Fibroblast of skin of abdomen (primary cell): ENCODE data around the gene HYAL3. TPM values are rescaled to one million over a fixed set of nuclear protein-coding genes. Genes with fewer than 3 reads are reported as not detected.

Experiments
- DNase-seq: peaks from one replicate; pipeline ENCODE4 v3.0.0-alpha.2; 2013
- polyA plus RNA-seq, 2 experiments: library from polyadenylated mRNA; unstranded; fragments of 120-200 nt; gene quantifications; one replicate each; pipeline ENCODE4 v1.2.1, GENCODE V29; 2013; ENCODE audit not compliant: insufficient read length in 2 of 2

HYAL3 gene, protein sequence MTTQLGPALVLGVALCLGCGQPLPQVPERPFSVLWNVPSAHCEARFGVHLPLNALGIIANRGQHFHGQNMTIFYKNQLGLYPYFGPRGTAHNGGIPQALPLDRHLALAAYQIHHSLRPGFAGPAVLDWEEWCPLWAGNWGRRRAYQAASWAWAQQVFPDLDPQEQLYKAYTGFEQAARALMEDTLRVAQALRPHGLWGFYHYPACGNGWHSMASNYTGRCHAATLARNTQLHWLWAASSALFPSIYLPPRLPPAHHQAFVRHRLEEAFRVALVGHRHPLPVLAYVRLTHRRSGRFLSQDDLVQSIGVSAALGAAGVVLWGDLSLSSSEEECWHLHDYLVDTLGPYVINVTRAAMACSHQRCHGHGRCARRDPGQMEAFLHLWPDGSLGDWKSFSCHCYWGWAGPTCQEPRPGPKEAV
- 3.2 TPM for polyA plus RNA-seq (2013, experiment 1 of 2; ENCODE audit: insufficient read length)
- polyA plus RNA-seq (2013, experiment 2 of 2; ENCODE audit: insufficient read length): 3.0 TPM

DNA sequence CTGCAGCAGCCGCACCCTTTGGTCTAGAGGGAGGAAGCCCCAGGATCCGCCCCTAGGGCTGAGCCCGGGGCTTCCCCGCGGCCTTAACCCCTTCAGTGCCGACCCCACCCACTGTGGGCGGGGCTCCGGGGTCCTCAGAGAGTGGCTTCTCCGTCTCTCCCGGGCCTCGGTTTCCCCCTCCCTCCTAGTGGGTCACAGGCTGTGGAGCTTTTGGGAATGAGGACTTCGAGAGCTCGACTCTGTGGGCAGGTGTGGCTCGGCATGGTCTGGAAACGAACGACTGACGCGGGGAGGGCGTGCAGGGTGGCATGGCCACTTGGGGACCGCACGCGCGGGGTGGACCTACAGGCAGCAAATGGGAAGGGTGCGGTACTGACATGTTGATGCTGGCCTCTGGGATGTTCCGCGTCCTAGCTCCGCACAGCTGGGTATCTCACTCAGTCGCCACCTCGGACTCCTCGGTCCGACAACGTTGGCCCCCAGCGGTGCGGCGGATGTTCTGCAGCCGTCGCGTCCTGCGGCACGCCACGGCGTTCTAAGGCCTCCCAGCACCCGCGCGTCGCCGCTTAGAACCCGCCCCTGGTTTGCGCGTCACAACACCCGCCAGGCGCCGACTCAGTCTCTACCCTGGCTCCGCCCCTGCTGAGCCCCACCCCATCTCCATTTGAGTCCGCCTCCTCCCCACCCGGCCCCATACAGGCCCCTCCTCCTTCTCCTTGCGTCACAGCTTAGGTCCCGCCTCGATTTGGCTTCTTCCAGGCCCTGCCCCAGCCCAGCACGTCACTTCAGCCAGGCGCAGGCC, at the start of gene HYAL3, which contains the start of gene NAA80:
Gene HYAL3 (minus strand): TSS at position 570 of the 802 bp plus-strand sequence. CDS start 3,803 bp downstream, outside the sequence.
Gene NAA80 (minus strand): TSS at position 570 of the 802 bp plus-strand sequence. CDS start 1,942 bp downstream, outside the sequence.
- peak; percentile 99 for DNase-seq

DNA sequence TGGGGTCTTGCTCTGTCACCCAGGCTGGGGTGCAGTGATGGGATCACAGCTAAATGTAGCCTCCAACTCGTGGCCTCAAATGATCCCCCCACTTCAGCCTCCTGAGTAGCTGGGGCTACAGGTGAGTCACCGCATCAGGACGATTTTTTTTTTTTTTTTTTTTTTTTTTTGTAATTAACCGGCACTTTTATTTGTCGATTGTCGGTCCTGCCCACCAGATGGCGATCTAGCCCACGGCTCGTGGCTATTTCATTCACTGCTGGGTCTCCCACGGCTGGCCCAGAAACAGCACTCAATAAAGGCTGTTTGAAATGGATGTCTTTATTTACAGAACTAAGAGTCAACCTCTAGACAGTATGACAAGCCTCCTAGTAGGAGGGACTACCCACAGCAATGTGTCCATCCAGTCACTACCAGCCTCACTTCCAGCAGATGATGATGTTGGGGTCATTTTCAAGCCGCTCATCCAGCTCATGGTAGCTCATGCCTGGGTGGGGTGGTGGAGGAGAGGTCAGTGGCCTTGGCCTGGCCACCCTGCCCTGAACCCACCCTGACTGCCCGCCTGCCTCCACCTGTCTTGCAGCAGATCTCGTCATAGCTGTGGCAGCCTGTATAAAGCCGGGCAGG, 48.1 kb upstream of the HYAL3 start:
- DNase-seq: peak; percentile 70

DNA sequence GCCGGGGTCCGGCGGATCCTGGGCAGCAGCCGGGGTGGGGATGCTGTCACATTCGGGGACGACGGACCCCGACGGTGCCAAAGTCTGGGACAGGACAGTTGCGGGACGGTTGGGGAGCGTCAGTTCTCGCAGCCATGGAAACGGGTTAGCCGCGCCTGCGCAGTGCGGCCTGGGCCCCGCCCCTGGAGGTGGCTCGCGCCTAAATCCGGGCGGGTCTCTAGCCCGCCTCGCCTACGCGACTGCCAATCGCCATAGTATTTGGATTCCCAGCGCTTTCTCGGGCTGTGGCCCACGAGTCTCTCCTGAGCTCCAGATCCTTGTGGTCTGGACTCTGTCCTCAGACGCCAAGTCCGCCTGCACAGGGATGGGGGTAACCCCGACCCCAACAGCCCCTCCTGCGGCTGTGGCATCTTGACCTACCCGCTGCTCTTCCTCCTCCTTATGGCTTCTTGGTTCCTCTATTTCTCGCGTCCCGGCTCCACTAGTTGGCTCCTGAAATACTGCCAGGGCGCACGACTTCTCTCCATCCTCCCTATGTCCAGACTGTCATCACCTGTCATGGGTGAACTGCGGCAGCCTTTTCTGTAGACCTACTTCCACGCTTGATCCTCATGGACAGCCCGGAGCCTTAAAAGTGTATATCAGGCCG, 46.5 kb upstream of the HYAL3 start, which contains the start of gene ZMYND10:
Gene ZMYND10 (minus strand): TSS at position 147 of the 649 bp plus-strand sequence. CDS start 153 bp downstream, outside the sequence.
- peak; percentile 47 for DNase-seq

DNA sequence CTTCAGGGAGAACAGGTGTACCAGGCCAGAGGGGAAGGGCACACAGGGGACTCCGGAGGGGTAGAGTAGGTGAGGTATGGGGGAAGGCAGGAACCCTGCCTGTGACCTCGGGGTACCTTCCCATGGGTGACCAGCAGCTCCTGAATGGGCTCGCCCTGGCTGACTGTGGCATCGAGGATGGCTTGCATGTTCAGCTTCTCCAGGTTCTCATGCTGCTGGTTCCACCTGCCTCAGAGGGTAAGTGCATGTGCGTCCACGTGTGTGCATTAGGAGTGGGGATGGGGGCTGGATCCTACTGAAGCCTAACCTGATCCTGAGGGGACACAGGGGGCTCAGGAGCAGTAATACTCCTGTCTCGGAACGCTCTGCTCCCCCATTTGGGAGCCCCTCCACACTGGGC, 45.8 kb upstream of the HYAL3 start:
- no peak for DNase-seq

DNA sequence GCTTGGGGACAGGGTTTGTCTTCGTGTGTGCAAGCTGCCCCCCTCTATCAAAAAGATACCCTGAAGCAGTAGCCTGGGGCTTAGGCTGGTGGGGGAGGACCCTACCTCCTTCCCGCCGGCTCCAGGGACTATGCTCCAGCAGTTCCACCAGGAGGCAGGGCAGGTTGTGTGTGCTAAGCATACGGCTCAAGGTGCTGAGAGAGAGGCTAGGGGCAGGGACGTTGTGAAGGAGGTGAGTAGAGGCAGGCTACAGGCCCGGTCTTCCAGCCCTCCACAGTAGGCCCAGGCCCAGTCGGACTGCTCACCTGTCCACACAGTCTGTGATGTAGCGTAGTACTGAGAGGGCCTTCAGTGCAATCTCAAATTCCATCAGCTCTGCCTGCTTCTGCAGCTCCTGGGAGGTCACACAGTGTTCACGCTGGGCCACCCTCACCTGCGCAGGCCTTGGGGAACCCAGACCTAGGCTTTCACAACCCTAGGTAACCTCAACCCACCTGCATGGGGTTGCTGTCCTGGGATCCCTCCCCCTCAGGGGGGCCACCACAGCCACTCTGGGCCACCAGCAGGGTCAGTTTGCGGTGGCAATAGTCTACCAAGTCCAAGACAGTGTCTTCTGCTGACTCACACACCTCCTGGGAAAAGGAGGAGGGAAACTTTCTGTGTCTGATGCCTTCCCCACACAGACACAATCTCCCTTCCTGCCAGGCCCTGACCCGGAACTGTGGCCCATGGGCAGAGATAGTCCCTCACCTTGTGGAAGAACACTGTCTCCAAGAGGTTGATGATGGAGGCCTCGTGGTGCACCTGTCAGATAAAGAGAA, 43.8 kb upstream of the HYAL3 start:
- no peak for DNase-seq

- no peak for DNase-seq
Measured at GRCh38 chr3:50341996-50342650, 42.9 kb upstream of the HYAL3 start.

DNA sequence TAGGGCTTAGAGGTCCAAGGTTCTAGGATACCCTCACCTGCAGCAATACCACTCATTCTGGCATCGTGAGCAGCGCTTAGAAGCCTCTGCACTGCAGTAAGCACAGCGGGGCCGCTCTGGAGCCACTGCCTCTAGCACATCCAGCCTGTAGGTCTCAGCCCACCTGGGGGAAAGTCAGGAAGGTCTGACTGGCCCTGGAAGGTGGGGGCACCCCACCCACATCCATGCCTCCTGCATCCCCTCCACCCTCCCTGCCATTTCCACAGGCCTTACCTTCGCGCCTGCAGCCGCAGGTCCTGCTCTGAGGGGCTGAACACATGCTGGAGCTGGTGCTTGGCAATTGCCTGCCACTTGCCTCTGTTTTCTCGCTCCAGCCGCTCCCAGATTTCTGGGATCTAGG, 42.3 kb upstream of the HYAL3 start:
- DNase-seq: no peak

- DNase-seq: peak; percentile 63
Measured at GRCh38 chr3:50340448-50341329, 41.5 kb upstream of the HYAL3 start, which contains the start of gene RASSF1. Gene RASSF1, minus strand, starts transcription at chr3:50340836. Its CDS starts 31 bp downstream, at chr3:50340805.

DNA sequence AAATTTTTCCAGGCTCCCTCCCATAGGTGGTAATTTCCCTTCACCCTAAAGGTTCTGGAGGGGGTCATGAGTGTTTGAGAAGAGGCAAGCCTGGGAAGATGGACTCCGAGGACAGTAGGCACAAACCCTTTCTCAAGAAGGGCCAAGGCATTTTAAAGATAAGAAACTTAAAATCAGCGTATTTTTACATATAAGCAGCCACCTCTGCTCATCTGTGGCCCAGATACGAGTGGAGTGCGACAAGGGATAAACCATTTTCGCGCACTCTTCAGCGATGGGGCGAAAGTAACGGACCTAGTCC, 40.9 kb upstream of the HYAL3 start:
- DNase-seq: no peak

- peak; percentile 55 for DNase-seq
Measured at GRCh38 chr3:50339485-50340146, 40.4 kb upstream of the HYAL3 start.

DNA sequence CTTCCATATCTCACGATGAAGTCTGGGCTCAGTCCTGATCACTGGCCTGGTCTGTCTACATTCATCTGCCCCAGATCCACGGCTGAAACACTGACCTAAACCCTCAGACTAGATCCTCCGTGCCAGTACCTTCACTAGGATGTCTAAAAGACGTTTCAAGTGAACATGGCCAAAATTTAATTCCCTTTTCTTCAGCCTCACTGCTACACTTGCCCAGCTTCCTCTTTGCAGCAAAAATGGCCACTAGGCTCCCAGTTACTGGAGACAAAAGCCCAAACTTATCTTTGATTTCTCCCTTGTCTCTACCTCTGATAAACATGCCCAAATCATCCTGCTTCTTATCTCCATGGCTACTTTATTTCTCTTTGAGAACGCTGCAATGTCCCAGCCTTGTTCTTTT, 39.8 kb upstream of the HYAL3 start:
- DNase-seq: no peak

DNA sequence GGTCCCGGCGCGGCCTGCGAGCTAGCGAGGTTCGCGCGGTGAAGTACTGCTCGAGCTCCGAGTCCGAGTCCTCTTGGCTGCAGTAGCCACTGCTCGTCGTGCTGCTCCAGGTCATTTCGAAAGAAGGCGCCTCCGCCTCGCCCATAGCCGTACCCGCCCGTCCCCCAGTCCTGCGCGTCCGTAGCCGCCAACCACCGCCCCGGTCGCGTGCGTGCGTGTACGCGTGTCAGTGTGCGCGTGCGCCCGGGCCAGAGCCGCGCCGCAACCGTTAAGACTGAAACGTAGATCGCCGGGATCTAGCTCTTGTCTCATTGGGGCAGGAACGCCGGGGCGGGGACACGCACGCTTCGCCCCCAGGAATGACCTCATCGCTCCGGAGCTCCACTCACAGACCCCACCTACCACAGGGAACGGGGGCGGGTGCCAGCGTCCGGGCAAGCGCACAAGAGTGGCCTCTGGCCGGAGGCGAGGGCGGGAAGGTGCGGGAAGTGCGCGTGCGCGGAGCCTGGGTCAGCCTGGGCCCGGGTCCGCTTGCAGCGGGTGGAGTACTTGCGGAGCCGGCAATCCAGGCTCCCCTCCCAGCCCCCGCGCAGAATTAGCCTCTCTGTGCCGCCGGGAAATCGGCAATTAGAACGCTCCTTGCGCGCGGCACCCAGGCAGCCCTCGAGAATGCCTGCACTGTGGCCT, 38.1 kb upstream of the HYAL3 start:
- DNase-seq: peak; percentile 99

DNA sequence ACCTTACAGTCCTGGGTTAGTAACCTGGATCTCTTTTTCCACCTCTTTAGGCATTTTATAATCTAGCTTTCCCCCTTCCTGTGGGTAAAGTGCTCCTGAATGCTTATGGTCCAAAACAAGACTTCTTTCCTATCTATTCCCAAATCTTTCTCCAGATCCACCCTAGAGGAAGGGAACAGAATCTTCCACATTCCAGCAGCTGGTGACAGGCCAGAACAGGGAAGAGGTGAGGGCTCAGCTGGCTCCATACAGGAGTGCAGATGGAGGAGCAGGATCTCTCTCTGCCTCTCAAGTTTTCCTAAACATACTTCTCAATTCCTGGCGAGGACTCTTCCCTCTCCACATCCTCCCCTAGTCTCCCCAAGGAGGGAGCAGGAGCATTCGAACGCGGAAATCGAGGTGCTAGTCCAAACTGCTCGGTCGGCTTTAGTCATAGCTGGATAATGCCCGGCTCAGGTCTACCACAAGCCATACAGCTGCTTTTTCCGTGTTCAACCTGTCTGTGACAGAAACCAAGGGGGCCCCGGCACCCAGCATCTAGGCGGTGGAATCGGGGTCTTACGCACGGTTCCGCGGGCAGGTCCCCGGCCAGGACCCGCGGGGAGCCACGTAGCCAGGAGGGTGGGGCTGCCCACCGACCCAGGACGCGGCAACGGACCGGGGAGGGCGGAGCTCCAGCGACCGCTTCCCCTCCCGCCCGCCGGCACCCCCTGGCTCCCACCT, 37.4 kb upstream of the HYAL3 start:
- no peak for DNase-seq

- no peak for DNase-seq
Measured at GRCh38 chr3:50334339-50335075, 35.3 kb upstream of the HYAL3 start.

DNA sequence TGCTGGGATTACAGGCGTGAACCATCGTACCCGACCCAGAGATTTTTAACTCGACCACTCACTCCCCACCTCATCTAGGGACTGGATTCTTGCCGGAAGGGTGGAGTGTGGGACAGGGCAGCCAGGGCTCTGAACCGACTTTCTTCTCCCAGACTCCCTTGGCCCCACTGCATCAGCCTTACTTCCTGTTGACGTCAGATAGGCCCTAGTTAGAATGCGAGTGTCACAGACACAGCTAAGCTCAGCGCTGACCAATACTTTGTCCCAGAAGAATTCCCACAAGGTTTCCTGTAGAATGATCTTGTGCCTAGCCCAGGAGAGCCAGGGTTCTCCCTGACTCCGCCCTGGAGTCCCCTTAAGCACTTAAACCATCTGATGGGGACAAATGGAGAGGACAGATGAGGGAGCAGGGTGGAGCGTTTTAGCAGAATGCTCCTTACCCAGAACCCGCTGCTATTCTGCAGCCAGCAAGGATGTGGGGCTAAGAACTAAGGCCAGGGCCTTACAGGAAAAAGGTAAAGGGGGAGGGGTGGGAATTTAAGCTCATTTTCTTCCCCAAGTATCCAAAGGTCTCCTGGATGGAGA, 34.6 kb upstream of the HYAL3 start:
- peak; percentile 35 for DNase-seq

DNA sequence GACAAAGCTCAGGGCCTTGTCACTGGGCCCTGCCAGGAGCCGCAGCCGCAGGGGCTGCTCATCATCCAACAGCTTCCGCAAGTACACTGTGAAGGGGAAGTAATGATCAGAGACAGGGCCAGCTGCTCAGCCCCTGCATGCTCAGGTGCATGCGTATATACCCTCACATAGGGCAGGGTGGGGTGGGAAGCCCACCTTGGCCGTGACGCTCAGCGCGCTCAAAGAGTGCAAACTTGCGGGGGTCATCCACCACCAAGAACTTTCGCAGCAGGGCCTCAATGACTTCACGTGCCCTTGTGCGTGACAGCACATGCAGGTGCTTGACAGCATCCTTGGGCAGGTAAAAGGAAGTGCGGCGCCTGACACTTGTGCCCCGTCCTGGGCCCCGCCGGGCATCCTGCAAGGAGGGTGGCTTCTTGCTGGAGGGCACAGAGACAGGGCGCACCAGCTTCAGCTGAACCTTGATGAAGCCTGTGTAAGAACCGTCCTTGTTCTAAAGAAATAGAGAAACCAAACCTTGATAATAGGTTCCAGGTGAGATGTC, 32.2 kb upstream of the HYAL3 start:
- no peak for DNase-seq
